B cell (primary cell): ENCODE results near the gene CNKSR3. TPM values are rescaled to one million over a fixed set of nuclear protein-coding genes. Genes with fewer than 3 reads are reported as not detected.

Experiments used
- ATAC-seq: fragments of 200-7000 bp; cut with Tn5 transposase; one replicate; pipeline ENCODE4 v1.10.0; 2021; ENCODE audit warnings: low read depth, mild to moderate bottlenecking, moderate number of reproducible peaks, moderate library complexity
- CTCF ChIA-PET: fragments of 350-600 bp; sonication (Branson Sonifier 250); formaldehyde crosslinking; loops from one replicate; lab custom pipeline; 2021; ENCODE audit warnings: antibody characterized with exemption, inconsistent platforms; lab: Charles Lee
- POLR2A ChIA-PET: fragments of 350-600 bp; sonication (Branson Sonifier 250); formaldehyde crosslinking; loops from one replicate; lab custom pipeline; 2021; ENCODE audit warnings: antibody characterized with exemption; lab: Charles Lee
- DNase-seq: peaks from one replicate; pipeline ENCODE4 v3.0.0; 2013
- H2AFZ ChIP-seq: 2 replicates; pipeline ENCODE4 v1.6.1; 2012; ENCODE audit warnings: mild to moderate bottlenecking, low read depth, low read length; ENCODE audit not compliant: insufficient read depth, poor library complexity, severe bottlenecking
- H3K27ac ChIP-seq, 2 donors: 1 replicate in 1 of 2; 2 replicates in 1 of 2; pipeline ENCODE4 v1.5.1; 2012 to 2013; ENCODE audit warnings: low read length in 2 of 2, mild to moderate bottlenecking in 2 of 2, moderate library complexity in 1 of 2
- H3K27me3 ChIP-seq, 4 experiments: fragments of 200-600 bp in 1 of 4; sonication (generic) in 1 of 4; replicated peaks in 1 of 4; 1 replicate in 2 of 4; 2 replicates in 2 of 4; pipeline versions ENCODE4 v1.6.1 to v1.7.0; 2013 to 2016; ENCODE audit warnings: low read length in 3 of 4, mild to moderate bottlenecking in 2 of 4, mixed read lengths in 1 of 4, moderate library complexity in 1 of 4; ENCODE audit not compliant: insufficient read depth in 4 of 4, control insufficient read depth in 3 of 4; ENCODE audit errors: control extremely low read depth in 1 of 4
- H3K36me3 ChIP-seq, 2 experiments: replicated peaks in 1 of 2; 1 replicate in 1 of 2; 2 replicates in 1 of 2; pipeline versions ENCODE4 v1.6.1 to v1.7.1; 2013; ENCODE audit warnings: low read length in 1 of 2; ENCODE audit not compliant: insufficient read depth in 2 of 2, control insufficient read depth in 1 of 2; ENCODE audit errors: control extremely low read depth in 1 of 2, extremely low read depth in 1 of 2
- H3K4me1 ChIP-seq, 2 donors: fragments of 200-600 bp in 1 of 2; sonication (generic) in 1 of 2; 1 replicate in 1 of 2; 2 replicates in 1 of 2; pipeline versions ENCODE4 v1.5.1 to v1.6.1; 2013 to 2017; ENCODE audit warnings: low read length in 2 of 2; ENCODE audit not compliant: control insufficient read depth in 2 of 2, insufficient read depth in 2 of 2
- H3K4me2 ChIP-seq: replicated peaks from 2 replicates; pipeline ENCODE3; 2012; ENCODE audit warnings: mild to moderate bottlenecking, low read depth, low read length; ENCODE audit not compliant: poor library complexity, severe bottlenecking
- H3K4me3 ChIP-seq, 5 experiments: fragments of 200-600 bp in 1 of 5; sonication (generic) in 1 of 5; 1 replicate in 3 of 5; 2 replicates in 2 of 5; pipeline versions ENCODE4 v1.5.1 to v1.7.0; 2011 to 2016; ENCODE audit warnings: low read length in 4 of 5, mild to moderate bottlenecking in 4 of 5, low read depth in 2 of 5, control low read depth in 1 of 5, moderate library complexity in 1 of 5; ENCODE audit not compliant: insufficient read depth in 1 of 5; ENCODE audit errors: control extremely low read depth in 1 of 5, extremely low read depth in 1 of 5
- H3K79me2 ChIP-seq: fragments of 200-600 bp; sonication (generic); one replicate; pipeline ENCODE4 v1.6.0; 2016; ENCODE audit warnings: low read length; ENCODE audit not compliant: control insufficient read depth, insufficient read depth
- H3K9ac ChIP-seq: fragments of 200-600 bp; sonication (generic); 2 replicates; pipeline ENCODE4 v1.6.1; 2017; ENCODE audit warnings: mild to moderate bottlenecking, low read length, moderate library complexity
- H3K9me3 ChIP-seq, 3 donors: one replicate each; pipeline versions ENCODE4 v1.6.1 to v1.7.1; 2013; ENCODE audit warnings: low read length in 2 of 3; ENCODE audit not compliant: control insufficient read depth in 2 of 3, insufficient read depth in 1 of 3; ENCODE audit errors: control extremely low read depth in 1 of 3
- H4K20me1 ChIP-seq: 2 replicates; pipeline ENCODE4 v1.6.0; 2012; ENCODE audit warnings: mild to moderate bottlenecking, low read length; ENCODE audit not compliant: insufficient read depth, control insufficient read depth, poor library complexity, severe bottlenecking
- H3K27ac Mint-ChIP-seq: one replicate; pipeline ENCODE4 v1.8.0; 2021; ENCODE audit warnings: mixed read lengths
- H3K27me3 Mint-ChIP-seq: one replicate; pipeline ENCODE4 v1.8.0; 2021; ENCODE audit warnings: mixed read lengths
- H3K4me1 Mint-ChIP-seq: one replicate; pipeline ENCODE4 v1.8.0; 2021; ENCODE audit warnings: mixed read lengths
- H3K4me3 Mint-ChIP-seq: one replicate; pipeline ENCODE4 v1.8.0; 2021; ENCODE audit warnings: mixed read lengths
- H3K9me3 Mint-ChIP-seq: one replicate; pipeline ENCODE4 v1.8.0; 2022; ENCODE audit warnings: mixed read lengths; ENCODE audit not compliant: insufficient read depth
- EZH2 ChIP-seq: IDR thresholded peaks from 2 replicates; pipeline ENCODE4 v1.6.1; 2012; ENCODE audit warnings: borderline replicate concordance, low read depth, mild to moderate bottlenecking, moderate library complexity, low read length; ENCODE audit not compliant: insufficient read depth, poor library complexity, severe bottlenecking
- WGBS: methylation state at CpG from one replicate; pipeline ENCODE4 v1.1.5; 2013; ENCODE audit warnings: missing lambda C conversion rate; ENCODE audit not compliant: insufficient coverage; 5-methylcytosine and 5-hydroxymethylcytosine counted together
- intact Hi-C: fragments of 100-400 bp; cut with micrococcal nuclease; formaldehyde crosslinking; loops from one replicate; pipeline ENCODE4 v1.10.0; 2022
- polyA plus RNA-seq: library from polyadenylated mRNA; depleted of rRNA; stranded (reverse); fragments of >200 nt; gene quantifications from 2 replicates; pipeline ENCODE4 v1.2.3, GENCODE V29; 2012
- total RNA-seq, 2 donors: library from RNA; stranded (reverse); fragments of 120-200 nt in 1 of 2; gene quantifications; 1 replicate in 1 of 2; 2 replicates in 1 of 2; pipeline versions ENCODE4 v1.2.3 to v1.2.4, GENCODE V29; 2013 to 2022
- TF ChIP-seq, protein P1 (sequence below): fragments of 200-600 bp; IDR thresholded peaks from one replicate; pipeline ENCODE4 v1.8.0; 2022; ENCODE audit warnings: antibody characterized with exemption, mild to moderate bottlenecking

CNKSR3 gene
- total and polyA plus RNA-seq, 2 donors (not counting 1 experiment from before 2014, with no cell fraction given): not detected

DNA sequence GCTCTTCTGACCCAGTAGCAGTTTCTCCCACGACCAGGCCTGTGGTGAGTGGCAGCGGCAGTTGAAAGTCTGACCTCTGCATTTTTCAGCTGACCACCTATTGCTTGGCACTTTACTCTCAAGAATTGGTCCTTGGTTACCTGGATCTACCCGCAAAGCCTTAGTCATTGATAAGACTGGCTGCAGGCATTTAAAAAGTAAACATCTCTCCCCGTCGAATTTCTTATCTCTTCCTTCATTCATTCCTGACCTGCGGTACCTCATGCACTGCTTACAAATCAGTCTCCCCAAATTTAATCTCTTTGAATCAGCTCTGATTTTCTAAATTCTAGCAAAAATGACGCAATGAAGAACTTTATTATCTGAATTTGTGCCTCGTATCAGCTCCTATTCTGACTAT lies 127.7 kb downstream of the CNKSR3 start:
- DNase-seq: no peak
- ChIA-PET POLR2A (no interaction called here), CTCF (no interaction called here)
- Histone ChIP-seq H2AFZ (no peak overlapping the region), H3K9me3 (peaks cover 0 to 4% (median 0%) of the 10 kb centered on the region in 3 donors), H3K36me3 (no peaks in the 10 kb centered on the region), H3K27me3 (no peaks in the 10 kb centered on the region), H3K9ac (no peak overlapping the region), H3K4me2 (no peak overlapping the region), H3K79me2 (no peaks in the 10 kb centered on the region), H3K27ac (no peak overlapping the region), H3K4me1 (no peaks in the 10 kb centered on the region), H4K20me1 (no peaks in the 10 kb centered on the region), H3K4me3 (no peak overlapping the region)
- no peak for TF ChIP-seq EZH2
- TF ChIP-seq, protein P1, sequence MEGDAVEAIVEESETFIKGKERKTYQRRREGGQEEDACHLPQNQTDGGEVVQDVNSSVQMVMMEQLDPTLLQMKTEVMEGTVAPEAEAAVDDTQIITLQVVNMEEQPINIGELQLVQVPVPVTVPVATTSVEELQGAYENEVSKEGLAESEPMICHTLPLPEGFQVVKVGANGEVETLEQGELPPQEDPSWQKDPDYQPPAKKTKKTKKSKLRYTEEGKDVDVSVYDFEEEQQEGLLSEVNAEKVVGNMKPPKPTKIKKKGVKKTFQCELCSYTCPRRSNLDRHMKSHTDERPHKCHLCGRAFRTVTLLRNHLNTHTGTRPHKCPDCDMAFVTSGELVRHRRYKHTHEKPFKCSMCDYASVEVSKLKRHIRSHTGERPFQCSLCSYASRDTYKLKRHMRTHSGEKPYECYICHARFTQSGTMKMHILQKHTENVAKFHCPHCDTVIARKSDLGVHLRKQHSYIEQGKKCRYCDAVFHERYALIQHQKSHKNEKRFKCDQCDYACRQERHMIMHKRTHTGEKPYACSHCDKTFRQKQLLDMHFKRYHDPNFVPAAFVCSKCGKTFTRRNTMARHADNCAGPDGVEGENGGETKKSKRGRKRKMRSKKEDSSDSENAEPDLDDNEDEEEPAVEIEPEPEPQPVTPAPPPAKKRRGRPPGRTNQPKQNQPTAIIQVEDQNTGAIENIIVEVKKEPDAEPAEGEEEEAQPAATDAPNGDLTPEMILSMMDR: no peak
- ATAC-seq: no peak
- Mint-ChIP-seq H3K4me3 (no peak overlapping the region), H3K27ac (no peak overlapping the region), H3K27me3 (peaks cover 8% of the 10 kb centered on the region), H3K9me3 (no peaks in the 10 kb centered on the region), H3K4me1 (no peaks in the 10 kb centered on the region)
- WGBS: 57% methylated on average over 2 of the region's 8 CpGs
- intact Hi-C loops: no loop called here

DNA sequence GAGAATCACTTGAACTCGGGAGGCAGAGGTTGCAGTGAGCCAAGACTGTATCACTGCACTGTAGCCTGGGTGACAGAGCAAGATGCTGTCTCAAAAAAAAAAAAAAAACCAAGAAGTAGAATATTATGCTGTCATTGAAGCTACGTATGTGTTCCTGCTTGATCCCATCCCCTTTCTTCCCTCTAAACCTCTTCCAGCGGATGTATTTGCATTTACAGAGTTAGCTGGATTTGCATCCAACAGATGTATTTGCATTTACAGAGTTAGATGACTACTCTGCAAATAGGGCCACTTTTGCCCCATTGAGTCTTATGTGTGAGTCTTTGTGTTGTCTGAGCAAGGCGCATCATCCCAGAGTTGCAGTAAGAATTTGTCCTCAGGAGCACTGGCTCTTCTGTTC lies 128.9 kb downstream of the CNKSR3 start:
- Mint-ChIP-seq H3K9me3 (no peaks in the 10 kb centered on the region), H3K27me3 (peaks cover 3% of the 10 kb centered on the region), H3K4me3 (no peak overlapping the region), H3K4me1 (no peaks in the 10 kb centered on the region), H3K27ac (no peak overlapping the region)
- H3K4me3 ChIP-seq: no peak overlapping the region
- H3K79me2 ChIP-seq: no peaks in the 10 kb centered on the region
- H2AFZ ChIP-seq: no peak overlapping the region
- ChIA-PET POLR2A (no interaction called here), CTCF (no interaction called here)
- intact Hi-C loops: no loop called here
- WGBS: no CpG with 5 or more reads among the region's 4 CpGs
- H3K4me2 ChIP-seq: no peak overlapping the region
- H3K9ac ChIP-seq: no peak overlapping the region
- H4K20me1 ChIP-seq: no peaks in the 10 kb centered on the region
- H3K9me3 ChIP-seq: peaks cover 0 to 4% (median 0%) of the 10 kb centered on the region in 3 donors
- H3K4me1 ChIP-seq: no peaks in the 10 kb centered on the region
- H3K27me3 ChIP-seq: no peaks in the 10 kb centered on the region
- TF ChIP-seq, protein P1: no peak
- TF ChIP-seq EZH2: no peak
- DNase-seq: no peak
- H3K36me3 ChIP-seq: no peaks in the 10 kb centered on the region
- H3K27ac ChIP-seq: no peak overlapping the region
- no peak for ATAC-seq
